ENCODE measurements around the gene VPS4A.

Gene VPS4A

GRCh38 chr16:69318177-69318910, 7.2 kb downstream of the VPS4A start:
- H3K27ac ChIP-seq, result no peak overlapping the region
- TF ChIP-seq, protein P1, sequence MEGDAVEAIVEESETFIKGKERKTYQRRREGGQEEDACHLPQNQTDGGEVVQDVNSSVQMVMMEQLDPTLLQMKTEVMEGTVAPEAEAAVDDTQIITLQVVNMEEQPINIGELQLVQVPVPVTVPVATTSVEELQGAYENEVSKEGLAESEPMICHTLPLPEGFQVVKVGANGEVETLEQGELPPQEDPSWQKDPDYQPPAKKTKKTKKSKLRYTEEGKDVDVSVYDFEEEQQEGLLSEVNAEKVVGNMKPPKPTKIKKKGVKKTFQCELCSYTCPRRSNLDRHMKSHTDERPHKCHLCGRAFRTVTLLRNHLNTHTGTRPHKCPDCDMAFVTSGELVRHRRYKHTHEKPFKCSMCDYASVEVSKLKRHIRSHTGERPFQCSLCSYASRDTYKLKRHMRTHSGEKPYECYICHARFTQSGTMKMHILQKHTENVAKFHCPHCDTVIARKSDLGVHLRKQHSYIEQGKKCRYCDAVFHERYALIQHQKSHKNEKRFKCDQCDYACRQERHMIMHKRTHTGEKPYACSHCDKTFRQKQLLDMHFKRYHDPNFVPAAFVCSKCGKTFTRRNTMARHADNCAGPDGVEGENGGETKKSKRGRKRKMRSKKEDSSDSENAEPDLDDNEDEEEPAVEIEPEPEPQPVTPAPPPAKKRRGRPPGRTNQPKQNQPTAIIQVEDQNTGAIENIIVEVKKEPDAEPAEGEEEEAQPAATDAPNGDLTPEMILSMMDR (conservative IDR thresholded peaks at IDR 0.05), result no peak
- TF ChIP-seq ZFX (IDR thresholded peaks at IDR 0.05), result no peak

DNA sequence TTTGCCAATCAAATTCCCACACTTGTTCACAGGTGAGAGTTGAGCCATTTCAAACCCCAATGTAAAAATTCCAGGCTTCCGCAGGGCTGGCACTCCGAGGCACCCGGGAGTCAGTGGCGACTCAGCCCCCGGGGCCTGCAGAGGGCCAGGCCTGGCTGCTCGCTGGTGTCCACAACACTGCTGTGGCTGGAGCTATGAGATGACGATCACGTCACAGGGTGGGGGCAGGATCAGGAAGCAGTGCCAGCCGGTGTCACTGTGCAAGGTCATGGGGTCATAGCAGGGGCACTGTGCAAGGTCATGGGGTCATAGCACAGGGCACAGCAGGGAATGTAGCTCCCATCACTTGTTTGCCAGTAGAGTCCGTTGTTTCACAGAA, 7.8 kb downstream of the VPS4A start:
- H3K27ac ChIP-seq, result no peak overlapping the region
- TF ChIP-seq, protein P1 (conservative IDR thresholded peaks at IDR 0.05), result no peak
- TF ChIP-seq ZFX (IDR thresholded peaks at IDR 0.05), result no peak

GRCh38 chr16:69319381-69319780, 8.2 kb downstream of the VPS4A start:
- no peak overlapping the region for H3K27ac ChIP-seq
- no peak for TF ChIP-seq ZFX (IDR thresholded peaks at IDR 0.05)
- TF ChIP-seq, protein P1 (conservative IDR thresholded peaks at IDR 0.05), result no peak

GRCh38 chr16:69319826-69320739, 8.9 kb downstream of the VPS4A start:
- H3K27ac ChIP-seq, result no peak overlapping the region
- TF ChIP-seq, protein P1 (conservative IDR thresholded peaks at IDR 0.05), result no peak
- TF ChIP-seq ZFX (IDR thresholded peaks at IDR 0.05), result no peak

GRCh38 chr16:69320740-69321073, 9.6 kb downstream of the VPS4A start:
- TF ChIP-seq ZFX (IDR thresholded peaks at IDR 0.05), result no peak
- TF ChIP-seq, protein P1 (conservative IDR thresholded peaks at IDR 0.05), result no peak
- H3K27ac ChIP-seq, result no peak overlapping the region

GRCh38 chr16:69321080-69321479, 9.9 kb downstream of the VPS4A start:
- TF ChIP-seq, protein P1 (conservative IDR thresholded peaks at IDR 0.05), result no peak
- no peak for TF ChIP-seq ZFX (IDR thresholded peaks at IDR 0.05)
- no peak overlapping the region for H3K27ac ChIP-seq

GRCh38 chr16:69322343-69322742, 11.2 kb downstream of the VPS4A start:
- TF ChIP-seq ZFX (IDR thresholded peaks at IDR 0.05), result no peak

More at GRCh38 chr16:69322343-69322742, 11.2 kb downstream of the VPS4A start:
- H3K27ac ChIP-seq, result no peak overlapping the region

Data from C4-2B (cell line).